Head of caudate nucleus (tissue), 42 donors: ENCODE data around the gene ARSB.

Experiments
- DNase-seq, 42 donors: peaks; one replicate each; pipeline versions ENCODE4 v3.0.0 to v3.0.0-alpha.2; 2020 to 2021; ENCODE audit warnings: mixed read lengths in 7 of 42
- intact Hi-C: fragments of 100-400 bp; cut with DNase I; formaldehyde crosslinking; loops from one replicate; pipeline ENCODE4 v1.15.0; 2022

Gene ARSB

GRCh38 chr5:78821536-78822021, 163.5 kb downstream of the ARSB start:
- intact Hi-C loops = no loop called here
- DNase-seq = peak in 1 of 42 donors; percentile 21

- intact Hi-C loops = no loop called here
- DNase-seq = no peak
These were observed 165.4 kb downstream of the ARSB start for GRCh38 chr5:78819707-78820106.

DNA sequence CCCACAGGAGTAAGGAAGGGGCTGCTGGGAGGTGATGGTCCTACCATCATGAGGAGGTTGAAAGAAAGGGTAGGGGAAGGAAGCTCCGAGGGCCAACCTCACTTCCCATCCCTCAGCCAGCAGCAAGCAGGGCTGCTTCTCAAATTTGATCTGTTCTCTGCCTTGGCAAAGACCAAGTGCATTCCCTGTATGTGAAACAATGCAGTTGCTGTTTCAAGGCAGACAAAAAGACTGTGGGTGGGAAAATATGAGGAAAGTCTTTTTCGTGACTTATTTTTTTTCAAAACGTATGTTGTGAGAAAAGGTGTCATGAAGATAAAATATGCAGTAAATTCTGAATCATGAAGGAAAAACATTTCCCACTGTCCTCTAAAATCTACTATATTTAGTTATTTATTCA, 165.9 kb downstream of the ARSB start:
- DNase-seq = peak in 11 of 42 donors; percentile 12 to 60 (median 34)
- intact Hi-C loops = no loop called here

DNA sequence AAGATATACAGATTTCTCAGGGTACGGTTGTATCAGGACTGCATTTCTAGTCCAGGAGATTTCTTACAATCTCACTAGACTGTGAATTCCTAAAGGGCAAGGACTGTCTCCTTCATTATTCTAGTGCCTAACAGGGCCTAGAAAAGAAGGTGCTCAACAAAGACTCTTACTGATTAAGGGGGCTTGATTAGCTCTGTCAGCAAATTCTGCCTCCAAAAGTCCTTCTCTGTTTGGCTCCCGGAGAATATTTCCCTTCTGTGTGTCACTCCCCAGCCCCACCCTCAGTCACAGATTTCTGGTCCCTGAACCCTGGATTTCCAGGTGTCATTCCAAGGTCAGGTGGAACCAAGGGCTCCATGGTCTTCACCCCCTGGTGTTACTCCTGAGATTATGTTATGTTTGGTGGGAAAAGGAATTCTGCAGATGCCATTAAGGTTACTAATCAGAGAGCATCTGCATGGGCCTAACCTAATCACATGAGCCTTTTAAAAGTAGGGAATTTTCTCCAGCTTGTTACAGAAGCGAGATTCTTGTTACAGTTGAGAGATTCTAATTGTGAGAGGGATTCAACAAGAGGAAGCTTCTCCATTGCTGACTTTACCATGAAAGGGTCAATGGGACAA, 168.9 kb downstream of the ARSB start:
- no peak for DNase-seq
- intact Hi-C loops = no loop called here

DNA sequence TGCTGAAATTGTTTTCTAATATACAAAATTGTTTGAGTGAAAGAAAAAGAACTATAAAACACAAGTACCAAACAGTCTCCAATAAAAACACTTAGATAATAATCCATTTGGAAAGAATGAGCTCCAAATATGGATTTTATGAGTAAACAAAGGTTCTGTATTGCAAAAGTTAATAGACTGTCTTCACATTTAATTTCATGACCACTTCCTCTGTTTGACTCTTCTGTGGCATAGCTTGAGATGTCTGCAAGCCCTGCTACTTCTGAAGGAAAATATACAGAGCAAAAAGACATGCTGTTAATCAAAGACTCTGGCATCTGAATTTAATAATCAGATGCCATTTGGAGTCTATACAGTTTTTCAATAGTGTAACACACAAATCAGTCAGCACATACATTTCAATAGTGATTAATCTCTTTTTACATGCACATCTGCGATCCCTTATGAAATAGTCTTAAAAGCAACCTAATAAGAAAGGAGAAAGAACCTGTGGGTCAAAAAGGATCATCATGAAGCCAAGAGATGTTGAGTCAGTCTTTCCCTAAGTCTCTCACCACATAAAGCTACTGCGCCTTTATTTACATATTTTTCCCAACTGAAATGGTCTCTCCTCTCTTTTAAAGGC, 171.1 kb downstream of the ARSB start:
- DNase-seq = no peak
- intact Hi-C loops = no loop called here

- no peak for DNase-seq
- intact Hi-C loops = no loop called here
These were observed 171.8 kb downstream of the ARSB start for GRCh38 chr5:78813286-78813685.

DNA sequence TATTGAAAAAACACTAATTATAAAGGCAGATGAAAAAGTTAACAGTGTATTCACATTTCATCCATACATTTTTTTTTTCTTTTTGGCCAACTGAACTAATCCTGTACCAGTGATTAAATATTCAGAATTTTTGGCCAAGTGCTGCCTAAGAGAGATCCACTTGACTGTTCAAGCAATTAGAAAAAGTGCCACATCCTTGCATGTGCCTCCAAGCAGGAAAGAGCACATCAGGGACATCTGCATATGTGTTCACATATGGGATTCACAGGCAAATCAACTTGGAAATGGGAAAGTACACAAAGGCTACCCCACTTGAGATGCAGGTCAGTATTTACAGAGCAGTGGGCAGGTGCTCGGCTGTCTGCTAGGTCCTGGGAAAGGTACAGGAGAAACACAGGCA, 173.2 kb downstream of the ARSB start:
- DNase-seq = no peak
- intact Hi-C loops = no loop called here

DNA sequence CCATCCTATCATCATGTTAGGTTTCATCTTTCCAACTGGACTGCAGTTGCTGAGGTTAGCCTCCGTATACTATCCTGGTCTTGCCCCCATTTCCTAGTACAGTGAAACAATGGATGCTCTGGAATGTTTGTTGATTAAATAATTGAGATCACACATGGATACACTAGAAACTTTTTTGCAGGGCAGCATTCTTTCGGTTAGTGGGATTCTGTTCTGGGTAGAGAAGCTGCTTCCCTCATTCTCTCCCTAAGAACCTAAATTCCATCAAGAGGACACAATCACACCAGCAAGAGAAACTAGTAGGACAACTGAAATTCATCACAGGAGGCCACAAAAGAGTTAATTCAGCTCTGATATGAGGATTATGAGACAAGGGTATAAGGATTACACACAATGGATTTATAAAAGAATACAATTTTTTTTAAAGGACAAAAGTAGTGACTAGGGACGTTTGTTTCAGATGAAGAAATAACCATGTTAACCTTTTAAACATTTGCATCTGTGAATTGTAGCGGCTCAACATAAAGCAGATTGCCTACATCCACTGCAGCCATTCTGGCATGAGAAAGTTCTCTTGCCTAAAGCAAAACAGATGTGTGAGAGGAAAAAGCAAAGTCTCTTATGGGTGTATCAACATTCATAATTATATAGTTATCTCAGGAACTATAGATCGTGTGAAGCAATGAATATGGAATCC, 173.8 kb downstream of the ARSB start:
- intact Hi-C loops = no loop called here
- no peak for DNase-seq

GRCh38 chr5:78810098-78810920, 174.8 kb downstream of the ARSB start:
- no peak for DNase-seq
- intact Hi-C loops = no loop called here

GRCh38 chr5:78809444-78809843, 175.7 kb downstream of the ARSB start:
- intact Hi-C loops = no loop called here
- no peak for DNase-seq

GRCh38 chr5:78808818-78809217, 176.3 kb downstream of the ARSB start:
- DNase-seq = no peak
- intact Hi-C loops = no loop called here

GRCh38 chr5:78808380-78808779, 176.7 kb downstream of the ARSB start:
- DNase-seq = no peak
- intact Hi-C loops = no loop called here

DNA sequence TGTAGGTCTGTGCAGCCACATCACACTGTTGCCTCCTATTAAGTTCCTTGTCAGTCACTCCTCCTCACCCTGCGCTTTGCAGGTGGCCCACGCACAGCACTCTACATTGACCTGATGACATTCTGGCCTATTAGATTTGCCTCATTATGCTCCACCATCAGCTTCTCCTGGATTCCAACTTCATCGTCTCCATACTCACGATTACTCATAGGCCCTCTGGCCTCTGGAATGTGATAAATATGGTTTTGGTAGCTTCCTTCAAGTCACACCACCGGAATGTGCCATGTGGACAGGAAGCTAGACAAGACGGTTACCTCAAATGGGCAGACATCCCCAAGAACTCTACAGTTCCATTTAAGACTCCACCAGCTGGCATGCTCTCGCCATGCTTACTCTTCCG, 178.6 kb downstream of the ARSB start:
- peak in 24 of 42 donors; percentile 16 to 77 (median 43) for DNase-seq
- intact Hi-C loops = no loop called here

GRCh38 chr5:78805474-78806124, 179.5 kb downstream of the ARSB start:
- DNase-seq = no peak
- intact Hi-C loops = no loop called here

- intact Hi-C loops = no loop called here
- DNase-seq = no peak
These were observed 180.1 kb downstream of the ARSB start for GRCh38 chr5:78804995-78805394.

- intact Hi-C loops = no loop called here
- DNase-seq = no peak
These were observed 181.2 kb downstream of the ARSB start for GRCh38 chr5:78803941-78804340.

- peak in 22 of 42 donors; percentile 19 to 68 (median 38) for DNase-seq
These were observed 181.8 kb downstream of the ARSB start for GRCh38 chr5:78803353-78803752.

DNA sequence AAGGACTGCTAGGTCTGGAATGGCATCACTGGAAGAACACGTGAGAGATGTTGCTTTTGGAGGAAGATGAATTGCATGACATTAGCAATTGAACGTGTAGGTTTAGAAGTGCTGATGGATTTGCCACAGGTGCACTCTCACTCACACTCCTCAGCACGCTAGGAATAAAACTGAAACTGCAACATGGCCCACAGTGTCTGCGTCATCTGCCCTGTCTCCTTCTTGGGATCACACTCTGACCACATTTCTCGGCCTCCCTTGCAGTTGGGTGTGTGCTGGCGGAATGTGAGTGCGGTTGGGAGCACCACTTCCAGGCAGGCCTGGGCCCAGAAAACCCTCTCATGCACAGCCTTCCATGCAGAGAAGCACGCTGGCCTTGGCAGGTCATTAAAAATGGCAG, 183.7 kb downstream of the ARSB start:
- intact Hi-C loops = no loop called here
- DNase-seq = no peak

More at GRCh38 chr5:78803353-78803752, 181.8 kb downstream of the ARSB start:
- intact Hi-C loops = no loop called here
